ENCODE results near the gene NOL3.

DNA sequence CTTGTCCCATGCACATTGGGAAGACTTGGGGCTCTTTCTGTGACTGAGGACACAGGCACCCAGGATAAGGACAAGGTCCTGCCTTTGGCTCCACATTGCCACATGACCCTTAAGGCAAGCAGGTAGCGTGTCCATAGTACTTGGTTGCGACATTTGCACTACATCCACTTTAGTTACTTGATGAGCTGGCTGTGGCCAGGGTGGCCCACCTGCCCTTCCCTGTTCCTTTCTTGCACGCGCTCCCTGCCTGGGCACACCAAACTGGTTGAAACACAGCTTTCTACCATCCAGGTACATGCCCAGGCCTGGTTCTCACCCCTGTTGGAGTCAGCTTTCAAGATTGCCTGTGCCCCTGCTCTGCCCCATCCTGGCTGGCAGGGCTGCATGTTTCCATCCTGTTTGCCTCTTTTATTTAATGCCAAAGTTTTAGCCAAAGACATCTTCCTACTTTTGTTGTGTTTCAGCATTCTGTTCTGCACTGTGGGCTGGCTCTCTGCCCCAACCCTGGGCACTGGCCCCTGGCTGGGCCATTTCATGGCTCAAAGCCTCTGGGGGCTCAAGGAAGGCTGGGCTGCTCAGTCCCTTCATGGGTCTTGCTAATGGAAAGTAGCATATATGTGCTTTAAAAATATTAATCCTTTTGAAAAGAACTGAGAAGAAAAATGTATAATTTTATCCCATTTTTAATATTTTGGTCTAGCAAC, 22.7 kb upstream of the NOL3 start:
- TF ChIP-seq POLR2A (IDR thresholded peaks at IDR 0.05; ENCODE audit: low read depth, low read length) (no peak), CHD1 (IDR thresholded peaks at IDR 0.05; ENCODE audit: low read depth, low read length) (no peak), CTCF (conservative IDR thresholded peaks at IDR 0.05; ENCODE audit: low read depth, low read length) (no peak)
